Pancreas (tissue), 10 donors: ENCODE measurements around the gene ASAP2. TPM values are rescaled to one million over a fixed set of nuclear protein-coding genes. Genes with fewer than 3 reads are reported as not detected.
A peak's percentile ranks its signal among the peaks of the same experiment; 100 is the strongest.

Source experiments
- ATAC-seq, 4 donors: fragments of 200-7000 bp; cut with Tn5 transposase; one replicate each; pipeline versions ENCODE4 v1.8.0 to v1.9.1; 2020; ENCODE audit warnings: mild to moderate bottlenecking in 4 of 4, moderate library complexity in 4 of 4
- DNase-seq, 6 donors: peaks; one replicate each; pipeline ENCODE4 v3.0.0-alpha.2; 2020
- FAIRE-seq: peaks from 2 replicates; lab custom pipeline; 2012; peaks lifted over from hg19 to GRCh38; lab: Jason Lieb, UNC
- H3K27ac ChIP-seq, 4 donors: fragments of 200-600 bp; sonication (generic); 1 replicate in 3 of 4; 2 replicates in 1 of 4; pipeline versions ENCODE4 v1.5.0 to v1.8.0; 2020
- H3K27me3 ChIP-seq, 4 donors: fragments of 200-600 bp; one replicate each; pipeline ENCODE4 v1.8.0; 2021
- H3K36me3 ChIP-seq, 3 donors: fragments of 200-600 bp; sonication (generic) in 1 of 3; one replicate each; pipeline versions ENCODE4 v1.5.0 to v1.8.0; 2020 to 2021
- H3K4me1 ChIP-seq, 3 donors: fragments of 200-600 bp; one replicate each; pipeline ENCODE4 v1.8.0; 2021
- H3K4me3 ChIP-seq, 4 donors: fragments of 200-600 bp; sonication (generic) in 2 of 4; one replicate each; pipeline versions ENCODE4 v1.5.0 to v1.8.0; 2020 to 2021
- H3K9me3 ChIP-seq, 4 donors: fragments of 200-600 bp; one replicate each; pipeline ENCODE4 v1.8.0; 2021
- WGBS, 2 donors: extraction: QIAGEN DNeasy Blood & Tissue Kit; methylation state at CpG; one replicate each; pipeline ENCODE4 v1.1.7; 2013; 5-methylcytosine and 5-hydroxymethylcytosine counted together
- intact Hi-C, 3 donors: fragments of 100-400 bp; cut with DNase I; formaldehyde crosslinking; loops; one replicate each; pipeline versions ENCODE4 v1.11.1 to v1.14.2; 2022
- polyA plus RNA-seq, 2 donors: library from polyadenylated mRNA; stranded (reverse); fragments of 200-250 nt; gene quantifications; one replicate each; pipeline ENCODE4 v1.2.3, GENCODE V29; 2013
- total RNA-seq, 6 donors: library from RNA; stranded (reverse); fragmentation: NEBNext Ultra II Directional in 4 of 6; extraction: Animal tissue kit (Norgen Biotek cat#: 25700) in 4 of 6; gene quantifications; one replicate each; pipeline versions ENCODE4 v1.2.1 to v1.2.4, GENCODE V29; 2021 to 2023
- TF ChIP-seq, protein P1 (sequence below), 4 donors: fragments of 200-600 bp; sonication (generic) in 3 of 4; IDR thresholded peaks; one replicate each; pipeline versions ENCODE4 v1.5.0 to v1.8.0; 2021; ENCODE audit warnings: antibody characterized with exemption in 4 of 4
- donor health status: healthy with polysubstance abuse.
- donor health status: DM: no; HTN: no; CAD: no; lungs with moderate emphysema.
- donor health status: DM: no; HTN: no; CAD: no.
- donor health status: control.
- donor health status: control.
- donor health status: Bipolar disorder and iron deficiency.
- donor health status: DM: yes; HTN: yes; CAD: no.
- donor health status: DM: no; HTN: no; CAD: no.
- donor health status: DM: no; HTN: no; CAD: no.
- donor health status: DM: yes; HTN: yes; CAD: no.

The ASAP2 gene
- total and polyA plus RNA-seq, 8 donors, result 5.8 to 17.7 (median 7.3) TPM

- Histone ChIP-seq H3K4me3 (no peak overlapping the region), H3K36me3 (no peaks in the 10 kb centered on the region), H3K4me1 (peaks cover 0 to 16% (median 6%) of the 10 kb centered on the region in 3 donors), H3K9me3 (no peaks in the 10 kb centered on the region), H3K27me3 (no peaks in the 10 kb centered on the region), H3K27ac (no peak overlapping the region)
- intact Hi-C loops, result no loop called here
- TF ChIP-seq, protein P1, sequence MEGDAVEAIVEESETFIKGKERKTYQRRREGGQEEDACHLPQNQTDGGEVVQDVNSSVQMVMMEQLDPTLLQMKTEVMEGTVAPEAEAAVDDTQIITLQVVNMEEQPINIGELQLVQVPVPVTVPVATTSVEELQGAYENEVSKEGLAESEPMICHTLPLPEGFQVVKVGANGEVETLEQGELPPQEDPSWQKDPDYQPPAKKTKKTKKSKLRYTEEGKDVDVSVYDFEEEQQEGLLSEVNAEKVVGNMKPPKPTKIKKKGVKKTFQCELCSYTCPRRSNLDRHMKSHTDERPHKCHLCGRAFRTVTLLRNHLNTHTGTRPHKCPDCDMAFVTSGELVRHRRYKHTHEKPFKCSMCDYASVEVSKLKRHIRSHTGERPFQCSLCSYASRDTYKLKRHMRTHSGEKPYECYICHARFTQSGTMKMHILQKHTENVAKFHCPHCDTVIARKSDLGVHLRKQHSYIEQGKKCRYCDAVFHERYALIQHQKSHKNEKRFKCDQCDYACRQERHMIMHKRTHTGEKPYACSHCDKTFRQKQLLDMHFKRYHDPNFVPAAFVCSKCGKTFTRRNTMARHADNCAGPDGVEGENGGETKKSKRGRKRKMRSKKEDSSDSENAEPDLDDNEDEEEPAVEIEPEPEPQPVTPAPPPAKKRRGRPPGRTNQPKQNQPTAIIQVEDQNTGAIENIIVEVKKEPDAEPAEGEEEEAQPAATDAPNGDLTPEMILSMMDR (IDR thresholded peaks at IDR 0.05), result no peak
- no peak for FAIRE-seq
- ATAC-seq, result no peak
- DNase-seq, result no peak
- 75 to 76% methylated on average over 6 of the region's 6 CpGs for WGBS, 2 donors
Measured at GRCh38 chr2:9236867-9237266, 30.3 kb downstream of the ASAP2 start.

- 93 to 97% methylated on average over 5 of the region's 5 CpGs for WGBS, 2 donors
- FAIRE-seq (no peak), ATAC-seq (no peak), DNase-seq (no peak)
- Histone ChIP-seq H3K4me3 (no peak overlapping the region), H3K36me3 (no peaks in the 10 kb centered on the region), H3K27ac (no peak overlapping the region), H3K9me3 (no peaks in the 10 kb centered on the region), H3K27me3 (no peaks in the 10 kb centered on the region), H3K4me1 (peaks cover 0 to 16% (median 6%) of the 10 kb centered on the region in 3 donors)
- TF ChIP-seq, protein P1 (IDR thresholded peaks at IDR 0.05), result no peak
- intact Hi-C loops, result no loop called here
Measured at GRCh38 chr2:9237831-9238230, 31.2 kb downstream of the ASAP2 start.

DNA sequence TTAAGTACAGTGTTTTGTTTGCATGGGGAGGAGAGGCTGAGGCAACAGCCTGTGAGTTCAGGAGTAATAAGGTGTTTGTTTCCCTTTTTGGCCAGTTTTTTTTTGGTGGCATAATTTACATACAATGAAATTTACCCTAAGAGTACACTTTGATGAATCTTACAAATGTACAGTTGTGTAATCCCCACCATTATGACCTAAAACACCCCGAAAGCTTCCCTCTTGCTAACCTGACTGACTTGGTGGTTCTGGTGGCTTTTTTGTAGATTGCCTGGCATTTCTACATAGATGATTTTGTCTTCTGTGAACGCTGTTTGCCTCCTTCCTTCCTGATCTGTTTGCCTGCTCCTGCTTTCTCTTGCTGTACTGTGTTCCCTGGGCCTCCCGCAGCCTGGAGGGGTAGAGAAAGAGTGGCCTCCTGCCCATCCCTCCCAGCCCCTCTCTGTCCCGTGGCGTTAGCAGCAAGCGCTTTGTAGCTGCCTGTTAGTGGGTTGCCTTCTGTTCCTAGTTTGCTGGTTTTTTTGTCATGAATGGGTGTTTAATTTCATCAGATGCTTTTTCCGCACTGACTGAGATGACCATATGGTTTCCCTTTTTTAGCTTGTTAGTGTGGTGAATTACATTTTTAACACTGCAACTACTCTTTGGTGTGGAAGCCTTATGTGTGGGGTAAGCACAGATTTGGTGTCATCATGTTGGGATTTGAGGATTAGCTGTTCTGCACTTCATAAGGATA lies 32.1 kb downstream of the ASAP2 start:
- ATAC-seq, result no peak

DNA sequence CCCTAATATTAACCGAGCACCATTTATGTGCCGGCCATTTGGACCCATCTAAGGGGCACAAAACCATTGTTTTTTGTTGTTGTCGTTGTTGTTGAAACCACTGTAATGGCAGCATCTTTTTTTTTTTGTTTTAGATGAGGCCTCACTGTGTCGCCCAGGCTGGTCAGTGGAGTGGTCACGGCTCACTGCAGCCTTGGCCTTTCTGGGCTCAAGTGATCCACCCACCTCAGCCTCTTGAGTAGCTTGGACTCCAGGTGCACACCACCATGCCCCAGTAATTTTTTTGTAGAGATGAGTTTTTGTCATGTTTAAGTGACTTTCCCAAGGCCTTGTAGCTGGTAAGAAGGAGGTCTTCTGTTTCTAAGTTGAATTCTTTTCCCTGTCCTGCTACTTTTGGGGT lies 33.0 kb downstream of the ASAP2 start:
- Histone ChIP-seq H3K36me3 (no peaks in the 10 kb centered on the region), H3K27ac (no peak overlapping the region), H3K4me3 (no peak overlapping the region), H3K9me3 (no peaks in the 10 kb centered on the region), H3K27me3 (no peaks in the 10 kb centered on the region), H3K4me1 (peaks cover 0 to 13% (median 6%) of the 10 kb centered on the region in 3 donors)
- intact Hi-C loops, result no loop called here
- FAIRE-seq (no peak), ATAC-seq (no peak), DNase-seq (no peak)
- WGBS, 2 donors, result 98 to 99% methylated on average over 5 of the region's 5 CpGs
- TF ChIP-seq, protein P1 (IDR thresholded peaks at IDR 0.05), result no peak

More for the DNA sequence above, 32.1 kb downstream of the ASAP2 start:
- no peak overlapping the region for H3K4me3 ChIP-seq
- TF ChIP-seq, protein P1 (IDR thresholded peaks at IDR 0.05), result no peak
- H3K36me3 ChIP-seq, result no peaks in the 10 kb centered on the region
- DNase-seq (no peak), FAIRE-seq (no peak)
- intact Hi-C loops, result no loop called here
- H3K27me3 ChIP-seq, result no peaks in the 10 kb centered on the region
- whole genome bisulfite sequencing, 2 donors, result 91 to 92% methylated on average over 7 of the region's 7 CpGs
- H3K27ac ChIP-seq, result no peak overlapping the region
- peaks cover 0 to 16% (median 6%) of the 10 kb centered on the region in 3 donors for H3K4me1 ChIP-seq
- H3K9me3 ChIP-seq, result no peaks in the 10 kb centered on the region

DNA sequence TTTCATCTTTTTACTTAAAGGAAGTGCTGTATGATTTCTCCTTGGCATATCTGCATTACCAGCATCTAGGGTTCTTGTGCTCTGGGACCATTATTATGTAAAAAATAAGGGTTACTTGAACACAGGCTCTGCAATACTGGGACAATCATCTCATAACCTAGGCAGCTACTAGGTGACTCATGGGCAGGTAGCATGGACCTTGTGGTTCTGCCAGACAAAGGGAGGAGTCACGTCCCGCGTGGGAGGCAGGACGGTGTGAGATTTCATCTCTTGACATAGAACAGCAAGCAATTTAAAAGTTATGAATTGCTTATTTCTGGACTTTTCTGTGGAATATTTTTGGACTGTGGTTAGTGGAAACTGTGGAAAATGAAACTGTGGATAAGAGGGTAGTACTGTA lies 34.1 kb downstream of the ASAP2 start:
- TF ChIP-seq, protein P1 (IDR thresholded peaks at IDR 0.05), result no peak
- peak in 3 of 4 donors; percentile 55 to 83 (median 79) for ATAC-seq
- WGBS, 2 donors, result 32 to 34% methylated on average over 4 of the region's 4 CpGs

More for the DNA sequence above, 34.1 kb downstream of the ASAP2 start:
- peaks cover 0 to 4% (median 0%) of the 10 kb centered on the region in 3 donors for H3K4me1 ChIP-seq
- H3K36me3 ChIP-seq, result no peaks in the 10 kb centered on the region
- FAIRE-seq (no peak), DNase-seq (no peak)
- no peaks in the 10 kb centered on the region for H3K27me3 ChIP-seq
- intact Hi-C loops, result no loop called here
- no peak overlapping the region for H3K4me3 ChIP-seq
- no peak overlapping the region for H3K27ac ChIP-seq
- H3K9me3 ChIP-seq, result no peaks in the 10 kb centered on the region
